ENCODE data around the gene UBE2L5. TPM values are rescaled to one million over a fixed set of nuclear protein-coding genes. Genes with fewer than 3 reads are reported as not detected.
"Not testable (repeated sequence)": the region's sequence is repeated elsewhere in the genome, so short reads cannot be mapped to it uniquely, and the experiment has no call there.

The UBE2L5 gene
- total RNA-seq, 1 experiment from 2014 or later: not detected

DNA sequence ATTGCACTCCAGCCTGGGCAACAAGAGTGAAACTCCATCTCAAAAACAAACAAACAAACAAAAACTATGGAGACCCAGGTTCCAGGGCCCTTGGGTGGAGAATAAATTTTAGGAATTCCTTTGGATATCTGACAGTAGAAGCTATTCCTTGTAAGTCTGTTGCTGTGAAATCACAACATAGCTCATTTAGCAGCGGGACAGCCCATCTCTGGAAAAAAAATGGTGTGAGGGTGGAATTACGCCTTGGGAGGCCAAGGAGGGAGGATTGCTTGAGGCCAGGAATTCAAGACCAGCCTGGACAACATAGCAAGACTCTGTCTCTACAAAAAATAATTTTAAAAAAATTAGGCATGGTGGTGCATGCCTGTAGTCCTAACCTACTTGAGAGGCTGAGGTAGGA is 27.8 kb downstream of the UBE2L5 start:
- no peak for DNase-seq
- H3K9me2 ChIP-seq (replicated peaks; ENCODE audit: low read length): no peaks in the 10 kb centered on the region
- H3K79me2 ChIP-seq (ENCODE audit: low read length): no peaks in the 10 kb centered on the region
- no peaks in the 10 kb centered on the region for H3K27me3 ChIP-seq (ENCODE audit: low read length)
- BruUV-seq (replicated peaks): no TSS peak
- H3K36me3 ChIP-seq (ENCODE audit: low read depth, low read length): no peaks in the 10 kb centered on the region
- H3K27ac ChIP-seq (ENCODE audit: low read length): no peak overlapping the region
- H3K9ac ChIP-seq (ENCODE audit: low read length): no peak overlapping the region
- H2AFZ ChIP-seq (ENCODE audit: low read length): no peak overlapping the region
- intact Hi-C loops (cut with micrococcal nuclease): loop anchor here (10.0 kb wide), 1 partner anchor 45 kb away; no protein-coding TSS in a partner anchor
- no peak overlapping the region for H3K4me3 ChIP-seq (ENCODE audit: low read length)
- H3K4me2 ChIP-seq (ENCODE audit: low read length): no peak overlapping the region
- H3K4me1 ChIP-seq (ENCODE audit: insufficient read depth, low read length): no peaks in the 10 kb centered on the region
- no peak for ATAC-seq
- no peaks in the 10 kb centered on the region for H3F3A ChIP-seq (ENCODE audit: low read length, unreplicated experiment)
- POLR2A ChIA-PET (ENCODE audit: unreplicated experiment): no interaction called here
- CTCF ChIA-PET: no interaction called here
- no peaks in the 10 kb centered on the region for H4K20me1 ChIP-seq (ENCODE audit: low read length)
- no peaks in the 10 kb centered on the region for H3K9me3 ChIP-seq (ENCODE audit: low read length)
- TF ChIP-seq EZH2 (IDR thresholded peaks at IDR 0.05; ENCODE audit: low read length, unreplicated experiment) (no peak), EZH2phosphoT487 (IDR thresholded peaks at IDR 0.05; ENCODE audit: borderline replicate concordance, low read length) (no peak)
- TF ChIP-seq, protein P1, sequence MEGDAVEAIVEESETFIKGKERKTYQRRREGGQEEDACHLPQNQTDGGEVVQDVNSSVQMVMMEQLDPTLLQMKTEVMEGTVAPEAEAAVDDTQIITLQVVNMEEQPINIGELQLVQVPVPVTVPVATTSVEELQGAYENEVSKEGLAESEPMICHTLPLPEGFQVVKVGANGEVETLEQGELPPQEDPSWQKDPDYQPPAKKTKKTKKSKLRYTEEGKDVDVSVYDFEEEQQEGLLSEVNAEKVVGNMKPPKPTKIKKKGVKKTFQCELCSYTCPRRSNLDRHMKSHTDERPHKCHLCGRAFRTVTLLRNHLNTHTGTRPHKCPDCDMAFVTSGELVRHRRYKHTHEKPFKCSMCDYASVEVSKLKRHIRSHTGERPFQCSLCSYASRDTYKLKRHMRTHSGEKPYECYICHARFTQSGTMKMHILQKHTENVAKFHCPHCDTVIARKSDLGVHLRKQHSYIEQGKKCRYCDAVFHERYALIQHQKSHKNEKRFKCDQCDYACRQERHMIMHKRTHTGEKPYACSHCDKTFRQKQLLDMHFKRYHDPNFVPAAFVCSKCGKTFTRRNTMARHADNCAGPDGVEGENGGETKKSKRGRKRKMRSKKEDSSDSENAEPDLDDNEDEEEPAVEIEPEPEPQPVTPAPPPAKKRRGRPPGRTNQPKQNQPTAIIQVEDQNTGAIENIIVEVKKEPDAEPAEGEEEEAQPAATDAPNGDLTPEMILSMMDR (conservative IDR thresholded peaks at IDR 0.05; ENCODE audit: low read depth, low read length): no peak

DNA sequence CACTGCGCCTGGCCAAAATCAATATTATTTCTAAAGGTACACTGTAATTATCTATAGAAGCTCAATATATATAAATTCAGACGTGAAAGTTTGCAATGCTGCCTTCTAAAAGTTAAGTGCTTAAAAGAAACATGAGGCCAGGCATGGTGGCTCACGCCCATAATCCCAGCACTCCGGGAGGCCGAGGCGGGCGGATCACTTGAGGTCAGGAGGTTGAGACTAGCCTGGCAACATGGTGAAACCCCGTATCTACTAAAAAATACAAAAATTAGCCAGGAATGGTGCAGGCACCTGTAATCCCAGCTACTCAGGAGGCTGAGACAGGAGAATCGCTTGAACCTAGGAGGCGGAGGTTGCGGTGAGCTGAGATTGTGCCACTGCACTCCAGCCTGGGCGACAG is 29.2 kb downstream of the UBE2L5 start:
- H3K4me2 ChIP-seq (ENCODE audit: low read length); H3K4me3 ChIP-seq (ENCODE audit: low read length); H3K79me2 ChIP-seq (ENCODE audit: low read length); H3K27me3 ChIP-seq (ENCODE audit: low read length); H3K9ac ChIP-seq (ENCODE audit: low read length); DNase-seq; H3K27ac ChIP-seq (ENCODE audit: low read length); H3K9me3 ChIP-seq (ENCODE audit: low read length); H3F3A ChIP-seq (ENCODE audit: low read length, unreplicated experiment); H3K4me1 ChIP-seq (ENCODE audit: insufficient read depth, low read length); H4K20me1 ChIP-seq (ENCODE audit: low read length); ATAC-seq; H3K9me2 ChIP-seq (replicated peaks; ENCODE audit: low read length); BruUV-seq (replicated peaks); H2AFZ ChIP-seq (ENCODE audit: low read length); CTCF ChIA-PET; H3K36me3 ChIP-seq (ENCODE audit: low read depth, low read length): not testable (repeated sequence)
- intact Hi-C loops (cut with micrococcal nuclease): loop anchor here (10.0 kb wide), 1 partner anchor 47 kb away; no protein-coding TSS in a partner anchor
- POLR2A ChIA-PET (ENCODE audit: unreplicated experiment): interaction anchor here (0.6 kb wide), 1 partner anchor 52 kb away, joined by 14 read pairs; no protein-coding TSS in a partner anchor

DNA sequence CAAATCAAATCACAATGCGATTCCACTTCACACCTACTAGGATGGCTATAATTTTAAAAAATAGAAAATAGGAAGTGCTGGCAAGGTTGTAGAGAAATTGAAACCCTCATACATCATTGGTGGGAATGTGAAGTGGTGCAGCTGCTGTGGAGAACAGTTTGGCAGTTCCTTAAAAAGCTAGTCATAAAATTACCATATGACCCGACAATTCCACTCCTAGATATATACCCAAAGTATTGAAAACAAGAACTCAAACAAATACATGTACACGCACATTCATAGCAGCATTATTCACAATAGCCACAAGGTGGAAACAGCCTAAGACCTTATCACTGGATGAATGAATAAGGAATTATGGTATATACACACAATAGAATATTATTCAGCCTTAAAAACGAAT is 31.4 kb downstream of the UBE2L5 start:
- no peaks in the 10 kb centered on the region for H3K27me3 ChIP-seq (ENCODE audit: low read length)
- H3K9me3 ChIP-seq (ENCODE audit: low read length): no peaks in the 10 kb centered on the region
- no peaks in the 10 kb centered on the region for H3K9me2 ChIP-seq (replicated peaks; ENCODE audit: low read length)
- CTCF ChIA-PET: no interaction called here
- no peaks in the 10 kb centered on the region for H3K4me1 ChIP-seq (ENCODE audit: insufficient read depth, low read length)
- no peaks in the 10 kb centered on the region for H3F3A ChIP-seq (ENCODE audit: low read length, unreplicated experiment)
- H3K4me2 ChIP-seq (ENCODE audit: low read length): no peak overlapping the region
- DNase-seq (peak; percentile 53), ATAC-seq (peak; percentile 50; the same call in 1 of the 2 replicates)
- BruUV-seq (replicated peaks): no TSS peak
- POLR2A ChIA-PET (ENCODE audit: unreplicated experiment): no interaction called here
- H3K79me2 ChIP-seq (ENCODE audit: low read length): no peaks in the 10 kb centered on the region
- no peak overlapping the region for H2AFZ ChIP-seq (ENCODE audit: low read length)
- no peak overlapping the region for H3K9ac ChIP-seq (ENCODE audit: low read length)
- no peaks in the 10 kb centered on the region for H4K20me1 ChIP-seq (ENCODE audit: low read length)
- no peak overlapping the region for H3K4me3 ChIP-seq (ENCODE audit: low read length)
- TF ChIP-seq EZH2phosphoT487 (IDR thresholded peaks at IDR 0.05; ENCODE audit: borderline replicate concordance, low read length) (no peak), EZH2 (IDR thresholded peaks at IDR 0.05; ENCODE audit: low read length, unreplicated experiment) (no peak)
- TF ChIP-seq, protein P1 (conservative IDR thresholded peaks at IDR 0.05; ENCODE audit: low read depth, low read length): peak; percentile 51
- intact Hi-C loops (cut with micrococcal nuclease): loop anchor here (10.0 kb wide), 1 partner anchor 49 kb away; no protein-coding TSS in a partner anchor
- H3K36me3 ChIP-seq (ENCODE audit: low read depth, low read length): peaks cover 1% of the 10 kb centered on the region; the same call in 1 of the 2 replicates
- no peak overlapping the region for H3K27ac ChIP-seq (ENCODE audit: low read length)

Data from PC-3 (cell line).